Measurements from ENCODE around the gene PIERCE2.

DNA sequence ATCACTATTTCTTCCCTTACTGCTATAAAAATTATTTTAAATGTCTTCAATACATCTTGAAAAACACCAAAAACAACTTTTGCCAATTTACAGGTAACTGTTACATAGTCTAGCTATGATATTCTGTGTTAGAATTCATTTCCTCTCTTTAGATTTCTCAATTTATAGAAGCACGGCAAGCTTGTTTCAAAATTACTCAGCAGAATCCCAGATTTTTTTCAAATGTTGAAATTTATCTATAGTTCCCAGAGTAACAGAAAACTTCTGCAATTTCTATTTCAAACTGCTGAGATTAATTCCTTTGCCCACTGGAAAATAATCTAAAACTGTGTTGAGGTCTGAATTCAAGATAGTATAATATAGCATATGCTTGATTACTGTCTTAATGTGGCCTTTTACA, 41.3 kb upstream of the PIERCE2 start:
- TF ChIP-seq YY1 (IDR thresholded peaks at IDR 0.05; ENCODE audit: low read depth) (no peak), TAF1 (IDR thresholded peaks at IDR 0.05; ENCODE audit: low read depth) (no peak), EP300 (IDR thresholded peaks at IDR 0.05; ENCODE audit: borderline replicate concordance) (no peak)
- TF ChIP-seq, protein P1, sequence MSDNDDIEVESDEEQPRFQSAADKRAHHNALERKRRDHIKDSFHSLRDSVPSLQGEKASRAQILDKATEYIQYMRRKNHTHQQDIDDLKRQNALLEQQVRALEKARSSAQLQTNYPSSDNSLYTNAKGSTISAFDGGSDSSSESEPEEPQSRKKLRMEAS (IDR thresholded peaks at IDR 0.05), result no peak

All from Ishikawa (cell line).